C4-2B (cell line): ENCODE measurements around the gene WNT3.

ENCODE experiments used
- H3K27ac ChIP-seq: fragments of 450-650 bp; 2 replicates; pipeline ENCODE4 v1.5.1; 2017
- ZFX ChIP-seq: fragments of 450-650 bp; IDR thresholded peaks from 2 replicates; pipeline ENCODE4 v1.6.1; 2017
- TF ChIP-seq, protein P1 (sequence below): fragments of 450-650 bp; conservative IDR thresholded peaks from 2 replicates; pipeline ENCODE4 v1.5.1; 2017; ENCODE audit warnings: mild to moderate bottlenecking

The WNT3 gene

GRCh38 chr17:46773676-46774075 lies 44.8 kb downstream of the WNT3 start:
- H3K27ac ChIP-seq, result no peak overlapping the region
- TF ChIP-seq ZFX, result no peak
- TF ChIP-seq, protein P1, sequence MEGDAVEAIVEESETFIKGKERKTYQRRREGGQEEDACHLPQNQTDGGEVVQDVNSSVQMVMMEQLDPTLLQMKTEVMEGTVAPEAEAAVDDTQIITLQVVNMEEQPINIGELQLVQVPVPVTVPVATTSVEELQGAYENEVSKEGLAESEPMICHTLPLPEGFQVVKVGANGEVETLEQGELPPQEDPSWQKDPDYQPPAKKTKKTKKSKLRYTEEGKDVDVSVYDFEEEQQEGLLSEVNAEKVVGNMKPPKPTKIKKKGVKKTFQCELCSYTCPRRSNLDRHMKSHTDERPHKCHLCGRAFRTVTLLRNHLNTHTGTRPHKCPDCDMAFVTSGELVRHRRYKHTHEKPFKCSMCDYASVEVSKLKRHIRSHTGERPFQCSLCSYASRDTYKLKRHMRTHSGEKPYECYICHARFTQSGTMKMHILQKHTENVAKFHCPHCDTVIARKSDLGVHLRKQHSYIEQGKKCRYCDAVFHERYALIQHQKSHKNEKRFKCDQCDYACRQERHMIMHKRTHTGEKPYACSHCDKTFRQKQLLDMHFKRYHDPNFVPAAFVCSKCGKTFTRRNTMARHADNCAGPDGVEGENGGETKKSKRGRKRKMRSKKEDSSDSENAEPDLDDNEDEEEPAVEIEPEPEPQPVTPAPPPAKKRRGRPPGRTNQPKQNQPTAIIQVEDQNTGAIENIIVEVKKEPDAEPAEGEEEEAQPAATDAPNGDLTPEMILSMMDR, result no peak

DNA sequence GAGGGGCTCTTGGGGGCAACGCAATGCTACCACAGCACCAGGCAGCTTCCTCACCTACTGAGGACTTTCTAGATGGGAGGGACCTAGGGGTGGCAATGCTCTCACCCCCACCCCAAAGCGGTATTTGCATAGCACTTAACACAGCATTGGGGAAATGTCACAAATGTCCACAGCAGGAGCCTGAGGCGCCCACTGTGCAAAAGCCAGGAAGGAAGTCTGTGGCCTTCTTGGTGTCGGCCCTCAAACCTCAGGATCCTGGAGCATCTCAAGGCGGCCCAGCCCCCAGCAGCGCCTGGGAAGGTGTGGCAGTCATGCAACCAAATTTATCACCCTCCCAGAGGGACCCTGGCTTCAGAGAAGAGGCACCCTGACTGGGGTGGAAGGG lies 45.3 kb downstream of the WNT3 start:
- H3K27ac ChIP-seq, result no peak overlapping the region
- TF ChIP-seq, protein P1, result no peak
- no peak for TF ChIP-seq ZFX

GRCh38 chr17:46772475-46773220 lies 45.8 kb downstream of the WNT3 start:
- H3K27ac ChIP-seq, result peak overlapping the region; percentile 44
- TF ChIP-seq ZFX, result no peak
- TF ChIP-seq, protein P1, result no peak

DNA sequence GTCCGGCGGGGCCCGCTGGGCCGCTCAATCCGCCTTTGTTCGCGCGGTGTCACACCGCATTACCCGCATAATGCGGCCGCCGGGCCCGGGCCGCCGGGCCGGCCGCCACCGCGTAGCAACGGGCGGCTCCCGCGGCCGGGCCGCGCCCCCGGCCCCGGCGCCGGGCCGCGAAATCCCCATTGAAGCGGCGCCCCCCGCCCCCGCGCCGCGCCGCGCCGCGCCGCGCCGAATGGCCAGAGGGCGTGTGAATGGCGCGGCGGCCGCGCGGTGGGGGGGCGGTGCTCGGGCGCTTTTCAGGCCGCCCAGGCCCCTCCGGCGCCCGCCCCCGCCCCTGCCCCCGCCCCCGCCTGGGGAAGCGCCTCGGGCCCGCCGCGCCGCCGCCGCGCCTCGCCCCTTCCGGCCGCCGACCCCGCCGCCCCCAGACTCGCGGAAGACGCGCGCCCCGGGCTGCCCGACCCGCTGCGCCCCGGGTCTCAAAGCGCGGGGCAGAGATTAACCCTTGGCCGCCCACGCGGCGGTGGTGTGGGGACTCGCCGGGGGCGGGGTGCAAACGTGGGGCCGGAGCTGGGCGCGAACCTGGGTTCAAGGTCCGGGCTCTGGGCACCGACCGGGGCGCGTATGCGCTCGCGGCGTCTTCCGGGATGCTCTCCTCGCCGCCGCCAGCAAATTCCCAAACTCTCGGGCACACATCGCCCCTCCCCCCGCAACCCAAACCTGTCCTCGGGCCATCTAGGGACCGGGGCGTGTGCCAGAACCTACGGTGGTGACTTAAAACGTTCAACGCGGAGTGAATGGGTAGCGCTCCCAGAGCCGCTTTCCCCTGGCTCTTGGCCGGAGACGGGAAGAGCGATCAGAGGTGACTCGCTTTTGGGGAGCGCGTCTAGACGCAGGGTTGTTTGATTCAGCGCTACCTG lies 46.7 kb downstream of the WNT3 start:
- H3K27ac ChIP-seq, result peak overlapping the region; percentile 44
- peak; percentile 39; the same call in 1 of the 2 replicates for TF ChIP-seq ZFX
- TF ChIP-seq, protein P1, result no peak

GRCh38 chr17:46770818-46771560 lies 47.5 kb downstream of the WNT3 start:
- peak overlapping the region; percentile 44 for H3K27ac ChIP-seq
- TF ChIP-seq, protein P1, result no peak
- no peak for TF ChIP-seq ZFX

- H3K27ac ChIP-seq, result no peak overlapping the region
- TF ChIP-seq, protein P1, result no peak
- TF ChIP-seq ZFX, result no peak
Observed at GRCh38 chr17:46770439-46770817, 48.1 kb downstream of the WNT3 start.
